EH (cell line): Measurements from ENCODE around the gene BHLHE41.

Source experiments
- DNase-seq: peaks from one replicate; pipeline ENCODE4 v3.0.0-alpha.2; 2015; ENCODE audit warnings: low read depth

The BHLHE41 gene

GRCh38 chr12:26124446-26125399 is at the start of gene BHLHE41:
BHLHE41 (minus strand) TSS chr12:26125037; CDS start chr12:26124779, 258 bp downstream.
- DNase-seq, result peak; percentile 62

GRCh38 chr12:26172946-26173552 is 48.2 kb upstream of the BHLHE41 start:
- DNase-seq, result no peak

GRCh38 chr12:26172539-26172938 is 47.7 kb upstream of the BHLHE41 start:
- no peak for DNase-seq

- no peak for DNase-seq
Measured at GRCh38 chr12:26172013-26172412, 47.2 kb upstream of the BHLHE41 start.

- DNase-seq, result no peak
Measured at GRCh38 chr12:26164118-26164517, 39.3 kb upstream of the BHLHE41 start.

GRCh38 chr12:26162905-26163304 is 38.1 kb upstream of the BHLHE41 start:
- no peak for DNase-seq

- DNase-seq, result no peak
Measured at GRCh38 chr12:26162174-26162573, 37.3 kb upstream of the BHLHE41 start.

GRCh38 chr12:26158078-26158764 is 33.4 kb upstream of the BHLHE41 start:
- DNase-seq, result no peak

- no peak for DNase-seq
Measured at GRCh38 chr12:26157001-26157400, 32.2 kb upstream of the BHLHE41 start.

GRCh38 chr12:26156201-26156871 is 31.5 kb upstream of the BHLHE41 start:
- DNase-seq, result no peak

- peak; percentile 98 for DNase-seq
Measured at GRCh38 chr12:26153421-26154154, 28.8 kb upstream of the BHLHE41 start.

GRCh38 chr12:26152507-26153102 is 27.8 kb upstream of the BHLHE41 start:
- DNase-seq, result peak; percentile 29

- peak; percentile 85 for DNase-seq
Measured at GRCh38 chr12:26150736-26151450, 26.1 kb upstream of the BHLHE41 start.

GRCh38 chr12:26149968-26150500 is 25.2 kb upstream of the BHLHE41 start:
- DNase-seq, result no peak

- DNase-seq, result no peak
Measured at GRCh38 chr12:26148291-26148690, 23.5 kb upstream of the BHLHE41 start.

- DNase-seq, result no peak
Measured at GRCh38 chr12:26143291-26143690, 18.5 kb upstream of the BHLHE41 start.

- no peak for DNase-seq
Measured at GRCh38 chr12:26138860-26139259, 14.0 kb upstream of the BHLHE41 start.

- DNase-seq, result no peak
Measured at GRCh38 chr12:26136688-26137087, 11.9 kb upstream of the BHLHE41 start.

- no peak for DNase-seq
Measured at GRCh38 chr12:26135571-26135970, 10.7 kb upstream of the BHLHE41 start.

GRCh38 chr12:26135010-26135420 is 10.2 kb upstream of the BHLHE41 start:
- DNase-seq, result peak; percentile 15
